WTC11 (cell line): Measurements from ENCODE around the gene NFE2L3. TPM values are rescaled to one million over a fixed set of nuclear protein-coding genes. Genes with fewer than 3 reads are reported as not detected.

Experiments
- ATAC-seq: fragments of 200-7000 bp; cut with Tn5 transposase; 2 replicates; pipeline ENCODE4 v1.10.0; 2021; ENCODE audit warnings: mild to moderate bottlenecking, moderate library complexity
- CTCF ChIA-PET: fragments of 300-600 bp; sonication (Branson Sonifier 250); formaldehyde crosslinking; loops from one replicate; lab custom pipeline; 2021; ENCODE audit warnings: antibody characterized with exemption; lab: Charles Lee
- POLR2A ChIA-PET: fragments of 350-600 bp; sonication (Branson Sonifier 250); formaldehyde crosslinking; loops from one replicate; lab custom pipeline; 2021; ENCODE audit warnings: antibody characterized with exemption; lab: Charles Lee
- DNase-seq: peaks from one replicate; pipeline ENCODE4 v3.0.0; 2021; ENCODE audit warnings: low spot score
- H3K27ac Mint-ChIP-seq: 2 replicates; pipeline ENCODE4 v1.8.0; 2021; ENCODE audit warnings: mixed read lengths
- H3K27me3 Mint-ChIP-seq: 2 replicates; pipeline ENCODE4 v1.8.0; 2021; ENCODE audit warnings: low read depth, mild to moderate bottlenecking, moderate library complexity, mixed read lengths
- H3K36me3 Mint-ChIP-seq: 2 replicates; pipeline ENCODE4 v1.8.0; 2021; ENCODE audit warnings: mixed read lengths
- H3K4me1 Mint-ChIP-seq: 2 replicates; pipeline ENCODE4 v1.8.0; 2022; ENCODE audit warnings: mixed read lengths
- H3K4me3 Mint-ChIP-seq: 2 replicates; pipeline ENCODE4 v1.8.0; 2021; ENCODE audit warnings: mild to moderate bottlenecking, moderate library complexity, mixed read lengths
- H3K9me3 Mint-ChIP-seq: 2 replicates; pipeline ENCODE4 v1.8.0; 2021; ENCODE audit warnings: mixed read lengths
- ATF1 ChIP-seq: sonication (generic); formaldehyde crosslinking; IDR thresholded peaks from 2 replicates; pipeline ENCODE4 v1.8.1; 2023; ENCODE audit warnings: mild to moderate bottlenecking, moderate library complexity, missing genetic modification reagents
- CREM ChIP-seq: sonication (generic); formaldehyde crosslinking; IDR thresholded peaks from 2 replicates; pipeline ENCODE4 v1.8.1; 2022; ENCODE audit warnings: mild to moderate bottlenecking, missing genetic modification reagents, moderate library complexity
- FOXK1 ChIP-seq: sonication (generic); formaldehyde crosslinking; IDR thresholded peaks from 2 replicates; pipeline ENCODE4 v1.8.0; 2022; ENCODE audit warnings: mild to moderate bottlenecking, moderate library complexity, missing genetic modification reagents
- MYBL2 ChIP-seq: sonication (generic); formaldehyde crosslinking; IDR thresholded peaks from 2 replicates; pipeline ENCODE4 v1.8.1; 2023; ENCODE audit warnings: mild to moderate bottlenecking, moderate library complexity, missing genetic modification reagents
- NFATC4 ChIP-seq: fragments of 250-450 bp; sonication (Bioruptor Pico); IDR thresholded peaks from 2 replicates; pipeline ENCODE4 v1.9.0; 2021; ENCODE audit warnings: mild to moderate bottlenecking
- OVOL2 ChIP-seq: fragments of 250-450 bp; sonication (Bioruptor Pico); IDR thresholded peaks from 2 replicates; pipeline ENCODE4 v1.9.0; 2021; ENCODE audit warnings: mild to moderate bottlenecking, borderline replicate concordance
- SMAD3 ChIP-seq: sonication (generic); formaldehyde crosslinking; IDR thresholded peaks from 2 replicates; pipeline ENCODE4 v1.8.0; 2022; ENCODE audit warnings: missing genetic modification reagents, mild to moderate bottlenecking, borderline replicate concordance
- SOX15 ChIP-seq: fragments of 250-450 bp; sonication (Bioruptor Pico); IDR thresholded peaks from 2 replicates; pipeline ENCODE4 v1.9.0; 2021; ENCODE audit warnings: mild to moderate bottlenecking
- TEAD4 ChIP-seq: sonication (generic); formaldehyde crosslinking; IDR thresholded peaks from 2 replicates; pipeline ENCODE4 v1.8.0; 2022; ENCODE audit warnings: mild to moderate bottlenecking, missing genetic modification reagents
- ZBTB21 ChIP-seq: sonication (generic); formaldehyde crosslinking; IDR thresholded peaks from 2 replicates; pipeline ENCODE4 v1.8.1; 2023; ENCODE audit warnings: mild to moderate bottlenecking, missing genetic modification reagents, borderline replicate concordance
- ZNF121 ChIP-seq: sonication (generic); formaldehyde crosslinking; IDR thresholded peaks from 2 replicates; pipeline ENCODE4 v1.8.0; 2023; ENCODE audit warnings: missing genetic modification reagents
- ZNF232 ChIP-seq: sonication (generic); formaldehyde crosslinking; IDR thresholded peaks from 2 replicates; pipeline ENCODE4 v1.8.0; 2022; ENCODE audit warnings: mild to moderate bottlenecking, missing genetic modification reagents
- ZNF317 ChIP-seq: sonication (generic); formaldehyde crosslinking; IDR thresholded peaks from 2 replicates; pipeline ENCODE4 v1.8.1; 2023; ENCODE audit warnings: low read depth, mild to moderate bottlenecking, moderate library complexity, missing genetic modification reagents, borderline replicate concordance
- ZNF416 ChIP-seq: fragments of 250-450 bp; sonication (Bioruptor Pico); IDR thresholded peaks from 2 replicates; pipeline ENCODE4 v1.9.0; 2021; ENCODE audit warnings: mild to moderate bottlenecking, inconsistent platforms
- ZNF423 ChIP-seq: fragments of 250-450 bp; sonication (Bioruptor Pico); IDR thresholded peaks from 2 replicates; pipeline ENCODE4 v2.1.2; 2022; ENCODE audit warnings: mild to moderate bottlenecking, moderate library complexity
- ZNF425 ChIP-seq: fragments of 250-450 bp; sonication (Bioruptor Pico); conservative IDR thresholded peaks from 2 replicates; pipeline ENCODE4 v1.9.0; 2021; ENCODE audit warnings: mild to moderate bottlenecking
- total RNA-seq: library from RNA; stranded (reverse); gene quantifications from 3 replicates; pipeline ENCODE4 v1.2.3, GENCODE V29; 2021
- TF ChIP-seq, protein P1 (sequence below): sonication (generic); formaldehyde crosslinking; IDR thresholded peaks from 2 replicates; pipeline ENCODE4 v1.8.1; 2022; ENCODE audit warnings: low read depth, mild to moderate bottlenecking, moderate library complexity, missing genetic modification reagents, borderline replicate concordance
- TF ChIP-seq, protein P2 (sequence below): sonication (generic); formaldehyde crosslinking; IDR thresholded peaks from 2 replicates; pipeline ENCODE4 v1.8.1; 2022; ENCODE audit warnings: missing genetic modification reagents, borderline replicate concordance
- TF ChIP-seq, protein P3 (sequence below): sonication (generic); formaldehyde crosslinking; IDR thresholded peaks from 2 replicates; pipeline ENCODE4 v1.8.1; 2022; ENCODE audit warnings: mild to moderate bottlenecking, moderate library complexity, missing genetic modification reagents

Gene NFE2L3
- total RNA-seq, 1 experiment from 2014 or later = 66.8 TPM

GRCh38 chr7:26179422-26179821, 27.4 kb downstream of the NFE2L3 start:
- ATAC-seq (no peak), DNase-seq (no peak)
- CTCF ChIA-PET = interaction anchor here (0.6 to 2.2 kb wide), 3 partner anchors 87 to 286 kb away, joined by 4 to 12 read pairs (median 5); no protein-coding TSS in a partner anchor

DNA sequence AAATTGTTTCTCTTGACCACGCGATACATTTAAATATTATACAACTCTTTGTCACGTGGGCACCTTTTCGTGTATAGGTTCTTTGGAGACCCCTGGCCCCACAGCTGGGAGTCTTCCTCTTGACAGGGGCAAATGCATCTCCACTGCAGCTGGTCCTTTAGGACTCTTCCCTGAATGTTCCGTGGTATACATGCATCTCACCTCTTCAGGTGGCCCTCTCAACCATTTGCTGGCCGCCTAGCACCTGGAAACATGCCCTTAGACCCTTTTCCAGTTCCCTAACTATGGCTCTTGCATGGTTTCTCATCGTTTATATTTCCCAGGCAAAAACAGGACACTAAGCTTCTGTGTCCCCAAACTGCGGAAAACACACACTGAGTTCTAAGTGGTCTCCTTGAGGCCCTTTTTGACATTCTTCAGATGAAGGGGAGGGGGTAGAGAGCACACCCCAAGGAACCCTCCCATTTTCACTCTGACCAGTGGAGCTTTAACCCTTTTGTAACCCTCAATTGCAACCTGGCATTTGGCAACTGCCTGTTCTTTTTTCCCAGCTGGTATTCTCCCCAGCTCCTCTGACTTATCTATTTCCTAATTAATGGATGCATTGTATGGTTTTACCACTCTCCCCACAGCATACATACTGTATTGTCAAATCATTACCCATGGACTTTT, 28.0 kb downstream of the NFE2L3 start:
- Mint-ChIP-seq H3K4me3 (no peak overlapping the region), H3K4me1 (peaks cover 25% of the 10 kb centered on the region), H3K36me3 (peaks cover 64% of the 10 kb centered on the region), H3K27me3 (no peaks in the 10 kb centered on the region), H3K27ac (peak overlapping the region; percentile 50), H3K9me3 (0 out of 2 replicates have a peak, but pooled peaks cover 7% of the 10 kb centered on the region)
- CTCF ChIA-PET = interaction anchor here (0.6 to 2.2 kb wide), 5 partner anchors 14 to 287 kb away, joined by 3 to 12 read pairs (median 5); no protein-coding TSS in a partner anchor
- ATAC-seq = no peak
- POLR2A ChIA-PET = interaction anchor here (1.0 to 1.3 kb wide), 2 partner anchors 10 to 11 kb away, joined by 3 read pairs; no protein-coding TSS in a partner anchor
- DNase-seq = no peak
- TF ChIP-seq SMAD3 (CRISPR knock-in tag) = no peak
- TF ChIP-seq, protein P1, sequence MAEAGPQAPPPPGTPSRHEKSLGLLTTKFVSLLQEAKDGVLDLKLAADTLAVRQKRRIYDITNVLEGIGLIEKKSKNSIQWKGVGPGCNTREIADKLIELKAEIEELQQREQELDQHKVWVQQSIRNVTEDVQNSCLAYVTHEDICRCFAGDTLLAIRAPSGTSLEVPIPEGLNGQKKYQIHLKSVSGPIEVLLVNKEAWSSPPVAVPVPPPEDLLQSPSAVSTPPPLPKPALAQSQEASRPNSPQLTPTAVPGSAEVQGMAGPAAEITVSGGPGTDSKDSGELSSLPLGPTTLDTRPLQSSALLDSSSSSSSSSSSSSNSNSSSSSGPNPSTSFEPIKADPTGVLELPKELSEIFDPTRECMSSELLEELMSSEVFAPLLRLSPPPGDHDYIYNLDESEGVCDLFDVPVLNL = no peak
- no peak for TF ChIP-seq SOX15 (CRISPR knock-in tag)
- no peak for TF ChIP-seq ATF1
- TF ChIP-seq, protein P2, sequence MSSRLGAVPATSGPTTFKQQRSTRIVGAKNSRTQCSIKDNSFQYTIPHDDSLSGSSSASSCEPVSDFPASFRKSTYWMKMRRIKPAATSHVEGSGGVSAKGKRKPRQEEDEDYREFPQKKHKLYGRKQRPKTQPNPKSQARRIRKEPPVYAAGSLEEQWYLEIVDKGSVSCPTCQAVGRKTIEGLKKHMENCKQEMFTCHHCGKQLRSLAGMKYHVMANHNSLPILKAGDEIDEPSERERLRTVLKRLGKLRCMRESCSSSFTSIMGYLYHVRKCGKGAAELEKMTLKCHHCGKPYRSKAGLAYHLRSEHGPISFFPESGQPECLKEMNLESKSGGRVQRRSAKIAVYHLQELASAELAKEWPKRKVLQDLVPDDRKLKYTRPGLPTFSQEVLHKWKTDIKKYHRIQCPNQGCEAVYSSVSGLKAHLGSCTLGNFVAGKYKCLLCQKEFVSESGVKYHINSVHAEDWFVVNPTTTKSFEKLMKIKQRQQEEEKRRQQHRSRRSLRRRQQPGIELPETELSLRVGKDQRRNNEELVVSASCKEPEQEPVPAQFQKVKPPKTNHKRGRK (CRISPR knock-in tag) = no peak
- TF ChIP-seq FOXK1 (CRISPR knock-in tag) = no peak
- no peak for TF ChIP-seq ZNF232
- TF ChIP-seq CREM (CRISPR knock-in tag) = no peak
- TF ChIP-seq ZBTB21 (CRISPR knock-in tag) = no peak
- TF ChIP-seq MYBL2 (CRISPR knock-in tag) = no peak
- TF ChIP-seq OVOL2 (CRISPR knock-in tag) = no peak; the same call in 1 of the 2 replicates
- no peak for TF ChIP-seq ZNF423 (CRISPR knock-in tag)
- no peak for TF ChIP-seq ZNF317 (CRISPR knock-in tag)
- no peak for TF ChIP-seq ZNF425 (CRISPR knock-in tag)
- TF ChIP-seq NFATC4 (CRISPR knock-in tag) = no peak
- TF ChIP-seq, protein P3, sequence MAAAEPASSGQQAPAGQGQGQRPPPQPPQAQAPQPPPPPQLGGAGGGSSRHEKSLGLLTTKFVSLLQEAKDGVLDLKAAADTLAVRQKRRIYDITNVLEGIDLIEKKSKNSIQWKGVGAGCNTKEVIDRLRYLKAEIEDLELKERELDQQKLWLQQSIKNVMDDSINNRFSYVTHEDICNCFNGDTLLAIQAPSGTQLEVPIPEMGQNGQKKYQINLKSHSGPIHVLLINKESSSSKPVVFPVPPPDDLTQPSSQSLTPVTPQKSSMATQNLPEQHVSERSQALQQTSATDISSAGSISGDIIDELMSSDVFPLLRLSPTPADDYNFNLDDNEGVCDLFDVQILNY (CRISPR knock-in tag) = no peak
- TF ChIP-seq TEAD4 (CRISPR knock-in tag) = no peak

More at GRCh38 chr7:26179422-26179821, 27.4 kb downstream of the NFE2L3 start:
- no peak overlapping the region for H3K4me3 Mint-ChIP-seq
- H3K4me1 Mint-ChIP-seq = peaks cover 21% of the 10 kb centered on the region
- TF ChIP-seq ZNF416 (CRISPR knock-in tag) (no peak), ZNF121 (CRISPR knock-in tag) (0 out of 2 replicates have a peak, but pooled peaks have one; percentile 41)
- TF ChIP-seq, all 79 proteins: peak for 1
- Mint-ChIP-seq H3K36me3 (peaks cover 64% of the 10 kb centered on the region), H3K27me3 (no peaks in the 10 kb centered on the region), H3K9me3 (peaks cover 11% of the 10 kb centered on the region), H3K27ac (no peak overlapping the region)
- POLR2A ChIA-PET = interaction anchor here (0.7 to 1.3 kb wide), 3 partner anchors 10 to 29 kb away, joined by 3 to 5 read pairs (median 3); no protein-coding TSS in a partner anchor
